HG02571 (cell line): ENCODE data around the gene TXN2.

Experiments used
- ATAC-seq: cut with Tn5 transposase; IDR thresholded peaks from one replicate; pipeline ENCODE4 v1.9.1; 2021; ENCODE audit warnings: mild to moderate bottlenecking, moderate library complexity; ENCODE audit not compliant: unreplicated experiment

The TXN2 gene

DNA sequence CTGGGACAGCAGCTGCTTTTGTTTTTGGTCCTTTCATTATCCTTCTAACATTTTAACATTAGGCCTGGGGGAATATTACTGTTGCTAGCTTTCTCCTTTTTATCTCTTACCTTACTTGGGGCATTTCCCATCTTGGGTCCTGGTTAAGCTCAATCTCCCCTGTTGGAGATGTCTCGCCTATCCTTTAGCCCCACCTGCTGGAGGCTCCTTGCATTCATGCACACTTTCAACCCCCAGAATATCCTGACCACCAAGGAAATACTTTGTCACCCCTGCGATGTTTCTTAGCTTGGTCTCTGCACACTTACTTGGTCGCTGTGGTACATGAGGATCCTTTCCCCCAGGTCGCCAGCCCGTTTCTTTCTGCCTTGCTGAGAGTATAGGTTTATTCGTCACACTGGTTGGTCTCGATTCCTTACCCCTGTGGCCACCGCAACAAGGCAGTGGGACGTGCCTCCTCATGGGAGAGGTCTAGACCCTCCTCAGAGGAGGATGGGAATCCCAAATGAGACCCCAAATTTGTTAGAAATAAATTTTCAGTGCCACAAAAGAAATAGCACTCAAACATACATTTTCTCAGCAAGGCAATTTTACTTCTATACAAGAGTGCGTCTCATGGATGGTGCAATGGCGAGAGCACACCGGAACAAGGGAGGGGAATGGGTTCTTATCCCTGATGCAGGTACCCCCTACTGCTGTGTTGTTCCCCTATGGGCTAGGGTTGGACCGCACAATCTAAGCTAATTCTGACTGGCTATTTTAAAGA lies 5.4 kb upstream of the TXN2 start:
- no peak for ATAC-seq

- no peak for ATAC-seq
Observed at GRCh38 chr22:36480941-36481392, 473 bp downstream of the TXN2 start.

DNA sequence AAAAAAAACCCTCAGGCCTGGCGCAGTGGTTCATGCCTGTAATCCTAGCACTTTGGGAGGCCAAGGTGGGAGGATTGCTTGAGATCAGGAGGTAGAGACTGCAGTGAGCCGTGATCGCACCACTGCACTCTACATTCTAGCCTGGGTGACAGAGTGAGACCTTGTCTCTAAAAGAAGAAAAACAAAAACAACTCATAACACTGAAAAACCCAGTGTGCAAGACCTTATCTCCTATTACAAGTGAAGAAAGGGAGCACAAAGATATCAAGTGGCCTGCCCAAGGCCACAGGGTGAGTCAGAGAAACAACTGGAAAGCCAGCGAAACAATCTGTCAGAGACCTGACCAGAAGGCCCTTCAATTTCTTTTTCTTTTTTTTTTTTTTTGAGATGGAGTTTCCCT lies 2.5 kb downstream of the TXN2 start:
- ATAC-seq, result no peak

DNA sequence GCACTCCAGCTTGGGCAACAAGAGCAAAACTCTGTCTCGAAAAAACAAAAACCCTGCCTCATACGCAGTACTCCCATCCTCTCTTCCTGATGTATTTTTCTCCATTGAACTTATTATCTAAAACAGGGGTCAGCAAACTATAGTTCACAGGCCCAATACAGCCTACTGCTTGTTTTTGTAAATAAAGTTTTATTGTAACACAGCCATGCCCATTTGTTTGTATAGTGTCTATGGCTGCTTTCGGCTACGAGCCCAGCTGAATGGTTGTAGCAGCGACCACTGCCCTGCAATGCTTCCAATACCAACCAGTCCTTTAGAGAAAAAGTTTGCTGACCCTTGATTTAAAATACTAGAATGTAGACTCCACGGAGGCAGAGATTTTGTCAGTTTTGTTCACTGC lies 6.1 kb downstream of the TXN2 start:
- no peak for ATAC-seq

- ATAC-seq, result no peak
Observed at GRCh38 chr22:36472689-36473088, 8.8 kb downstream of the TXN2 start.

DNA sequence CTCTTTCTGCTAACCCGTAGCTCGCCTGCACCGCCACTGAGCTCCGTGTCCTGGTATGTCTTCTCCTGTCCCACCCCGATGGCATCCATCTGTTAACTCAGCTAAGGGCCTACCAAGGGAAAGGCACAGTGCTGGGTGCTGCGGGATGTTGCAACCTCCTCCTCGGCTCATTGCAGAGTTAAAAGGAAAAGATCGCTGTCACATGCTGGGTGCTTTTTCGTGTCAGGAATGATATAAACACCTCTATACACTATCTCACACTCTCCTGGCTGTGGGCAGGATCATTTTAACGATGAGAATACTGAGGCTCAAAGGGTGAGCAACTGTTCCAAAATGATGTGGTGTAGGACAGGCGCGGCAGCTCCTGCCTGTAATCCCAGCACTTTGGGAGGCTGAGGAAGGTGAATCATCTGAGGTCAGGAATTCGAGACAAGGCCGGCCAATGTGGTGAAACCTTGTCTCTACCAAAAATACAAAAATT lies 10.1 kb downstream of the TXN2 start:
- ATAC-seq, result no peak

GRCh38 chr22:36470994-36471331 lies 10.5 kb downstream of the TXN2 start:
- ATAC-seq, result no peak

GRCh38 chr22:36470162-36470993 lies 11.1 kb downstream of the TXN2 start:
- ATAC-seq, result no peak

DNA sequence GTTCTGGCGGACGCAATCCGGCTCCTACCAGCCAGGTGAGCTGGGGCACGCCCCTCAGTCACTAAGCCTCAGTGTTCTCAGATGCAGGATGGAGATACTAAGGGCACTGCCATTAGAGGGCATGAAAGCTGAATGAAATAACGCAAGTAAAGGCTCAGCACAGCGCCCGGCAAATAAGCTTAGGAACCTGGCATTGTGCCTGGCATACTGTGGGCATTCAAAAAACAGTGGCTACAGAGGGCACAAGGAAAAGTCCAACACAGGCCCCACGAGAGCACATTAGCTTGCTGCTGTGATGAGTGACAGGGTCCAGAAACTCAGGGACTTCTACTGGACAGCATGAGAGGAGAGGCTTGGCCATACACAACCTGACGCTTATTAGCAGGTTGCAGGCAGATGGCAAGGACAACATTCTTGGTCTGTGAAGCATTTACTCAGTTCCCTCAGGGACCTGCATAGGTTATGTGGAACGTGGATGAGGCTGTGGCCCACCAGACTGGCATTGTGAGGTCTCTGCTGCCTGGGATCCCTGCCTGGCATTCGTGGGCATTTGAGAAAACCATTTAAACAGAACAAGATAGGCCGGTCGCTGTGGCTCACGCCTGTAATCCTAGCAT lies 12.2 kb downstream of the TXN2 start:
- no peak for ATAC-seq

GRCh38 chr22:36467946-36468345 lies 13.5 kb downstream of the TXN2 start:
- no peak for ATAC-seq

DNA sequence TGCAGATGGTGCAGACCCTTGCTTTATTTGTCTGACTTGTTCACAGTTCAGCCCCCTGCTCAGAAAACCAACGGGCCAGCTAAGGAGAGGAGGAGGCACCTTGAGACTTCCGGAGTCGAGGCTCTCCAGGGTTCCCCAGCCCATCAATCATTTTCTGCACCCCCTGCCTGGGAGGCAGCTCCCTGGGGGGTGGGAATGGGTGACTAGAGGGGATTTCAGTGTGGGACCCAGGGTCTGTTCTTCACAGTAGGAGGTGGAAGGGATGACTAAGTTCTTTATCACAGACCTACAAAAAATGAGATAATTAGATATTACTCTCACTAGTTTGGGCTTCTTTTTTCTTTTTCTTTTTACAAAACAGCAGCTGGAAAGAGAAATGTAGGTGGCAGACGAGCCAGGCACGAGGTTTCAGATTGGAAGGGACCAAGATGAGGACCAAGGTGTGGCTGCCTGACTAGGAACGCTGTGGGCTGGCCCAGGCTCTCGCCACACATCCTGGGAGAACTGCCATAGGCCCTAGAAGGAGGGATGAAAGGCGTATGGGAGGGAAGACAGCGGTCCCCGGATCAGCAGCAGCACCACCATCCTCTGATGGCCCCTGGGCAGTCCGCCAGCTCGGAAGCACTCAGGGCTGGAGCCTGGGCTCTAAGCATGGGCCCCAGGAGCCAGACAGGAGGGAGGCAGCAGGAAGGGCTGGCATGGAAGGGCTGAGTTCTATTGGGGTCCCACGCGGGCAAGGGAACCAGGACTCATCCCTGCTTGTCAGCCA lies 14.2 kb downstream of the TXN2 start:
- ATAC-seq, result no peak

DNA sequence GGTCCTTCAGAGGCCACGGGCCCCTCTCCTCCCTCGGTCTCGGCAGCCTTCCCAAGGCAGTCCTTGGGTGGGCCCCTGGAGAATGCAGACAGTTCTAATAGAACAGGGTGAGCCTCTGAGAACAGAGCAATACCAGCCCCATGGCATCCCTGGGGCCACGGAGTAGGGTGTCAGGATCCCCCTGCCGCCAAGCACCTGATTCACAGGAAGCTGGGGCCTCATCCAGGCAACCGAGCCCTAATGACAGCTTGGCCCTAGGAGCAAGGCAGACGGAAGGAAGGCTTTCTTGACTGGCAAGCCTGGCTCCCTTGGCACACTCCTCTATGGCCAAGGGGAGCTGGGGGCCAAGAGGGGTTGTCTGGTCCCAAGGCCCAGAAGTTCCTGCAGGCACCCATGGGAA lies 15.2 kb downstream of the TXN2 start:
- ATAC-seq, result no peak

DNA sequence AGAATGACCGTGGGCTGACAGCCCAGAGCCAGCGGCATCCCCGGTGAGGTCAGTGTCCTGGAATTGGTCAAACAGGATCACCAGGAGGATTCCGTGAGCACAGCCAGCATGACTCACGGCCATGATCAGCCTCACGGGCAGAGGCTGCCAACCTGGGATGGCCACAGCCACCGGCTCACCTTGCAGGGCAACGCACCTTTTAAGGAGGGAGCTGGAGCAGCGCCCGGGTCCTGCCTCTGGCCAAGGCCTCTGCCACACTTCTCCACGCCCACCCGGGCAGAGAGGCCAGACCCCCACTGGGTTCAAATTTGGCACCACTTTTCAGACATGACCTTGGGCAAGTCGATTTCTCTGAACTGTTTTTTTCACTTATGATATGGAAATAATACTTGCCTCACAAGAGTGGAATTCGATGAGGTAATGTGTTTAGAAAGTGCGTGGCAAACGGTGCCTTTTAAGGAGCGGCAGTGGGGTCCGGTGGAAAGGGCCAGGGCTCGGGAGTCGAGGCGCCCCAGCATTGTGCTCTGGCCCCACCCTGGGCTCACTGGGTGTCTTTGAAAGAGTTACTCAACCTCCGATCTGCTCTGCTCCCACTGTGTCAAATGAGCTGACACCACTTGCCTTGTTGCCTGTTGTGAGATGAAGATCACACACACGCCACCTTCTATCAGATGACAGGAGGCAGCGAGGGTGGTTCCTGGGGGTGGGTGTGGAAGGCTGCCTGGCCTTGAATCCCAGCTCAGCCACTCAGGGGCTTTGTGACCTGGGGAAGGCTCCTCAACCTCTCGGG lies 16.0 kb downstream of the TXN2 start:
- no peak for ATAC-seq

DNA sequence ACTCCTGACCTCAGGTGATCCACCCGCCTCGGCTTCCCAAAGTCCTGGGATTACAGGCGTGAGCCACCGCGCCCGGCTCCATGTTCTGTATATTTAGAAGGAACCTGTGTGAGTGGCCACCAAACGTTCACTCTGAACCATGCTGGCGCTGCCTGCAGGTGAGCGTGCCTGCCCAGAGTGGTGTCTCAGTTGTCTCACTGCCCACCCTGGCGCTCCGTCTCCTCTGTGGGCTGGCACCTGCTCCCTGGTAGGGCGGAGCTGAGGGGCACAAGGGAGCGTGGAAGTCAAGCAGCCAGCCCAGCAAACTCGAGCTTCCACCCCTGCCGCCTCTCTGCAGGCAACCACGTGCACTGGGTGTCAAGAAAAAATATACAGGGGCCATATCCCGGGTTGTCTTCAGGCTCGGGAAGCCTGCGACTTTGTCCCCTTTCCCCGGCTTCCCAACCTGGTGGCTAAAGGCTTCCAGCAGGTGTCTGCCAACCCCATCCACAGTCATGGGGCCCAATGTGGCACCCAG lies 16.7 kb downstream of the TXN2 start:
- ATAC-seq, result no peak

- no peak for ATAC-seq
Observed at GRCh38 chr22:36463783-36464184, 17.7 kb downstream of the TXN2 start.

DNA sequence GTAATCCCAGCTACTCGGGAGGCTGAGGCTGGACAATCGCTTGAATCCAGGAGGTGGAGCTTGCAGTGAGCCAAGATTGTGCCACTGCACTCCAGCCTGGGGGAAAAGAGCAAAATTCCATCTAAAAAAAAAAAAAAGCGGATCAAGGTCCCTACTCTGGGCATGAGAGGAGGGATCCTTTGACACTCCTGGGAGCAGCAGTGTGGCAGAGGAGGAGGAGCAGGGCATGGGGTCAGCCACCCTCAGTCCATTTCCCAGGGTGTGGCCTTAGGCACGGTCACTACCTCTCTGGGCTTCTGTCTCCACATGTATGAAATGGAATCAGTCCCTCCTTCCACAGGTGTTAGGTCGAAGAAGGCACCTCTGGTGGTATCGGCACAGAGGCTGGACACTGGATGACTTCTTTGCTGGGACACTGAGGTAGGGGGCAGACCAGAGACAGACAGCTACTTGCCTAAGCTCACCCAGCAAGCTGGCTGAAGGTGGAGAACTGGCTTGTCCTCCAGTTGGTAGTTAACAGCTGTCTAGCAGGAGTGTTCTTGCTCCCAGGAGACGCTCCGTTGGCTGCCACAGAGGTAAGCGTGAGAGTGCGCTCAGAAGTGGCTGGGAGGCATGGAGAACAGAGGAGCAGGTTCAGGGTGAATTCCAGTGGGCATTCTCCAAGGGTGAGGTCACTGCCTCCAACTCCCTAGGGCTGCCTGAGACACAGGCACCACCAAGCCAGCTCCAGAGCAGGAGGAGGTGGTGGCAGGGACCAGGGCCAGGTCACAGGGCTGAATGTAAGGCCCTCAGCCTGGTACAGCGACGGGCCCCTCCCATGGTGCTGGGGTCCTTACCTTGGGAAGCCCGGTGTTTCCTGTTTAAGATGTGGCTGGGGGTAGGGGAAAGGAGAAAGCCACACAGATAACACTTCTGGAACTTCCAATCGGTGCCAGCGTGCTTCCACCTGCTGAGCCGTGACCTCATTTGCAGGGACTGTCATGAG lies 19.5 kb downstream of the TXN2 start:
- no peak for ATAC-seq

GRCh38 chr22:36460202-36460601 lies 21.2 kb downstream of the TXN2 start:
- no peak for ATAC-seq

DNA sequence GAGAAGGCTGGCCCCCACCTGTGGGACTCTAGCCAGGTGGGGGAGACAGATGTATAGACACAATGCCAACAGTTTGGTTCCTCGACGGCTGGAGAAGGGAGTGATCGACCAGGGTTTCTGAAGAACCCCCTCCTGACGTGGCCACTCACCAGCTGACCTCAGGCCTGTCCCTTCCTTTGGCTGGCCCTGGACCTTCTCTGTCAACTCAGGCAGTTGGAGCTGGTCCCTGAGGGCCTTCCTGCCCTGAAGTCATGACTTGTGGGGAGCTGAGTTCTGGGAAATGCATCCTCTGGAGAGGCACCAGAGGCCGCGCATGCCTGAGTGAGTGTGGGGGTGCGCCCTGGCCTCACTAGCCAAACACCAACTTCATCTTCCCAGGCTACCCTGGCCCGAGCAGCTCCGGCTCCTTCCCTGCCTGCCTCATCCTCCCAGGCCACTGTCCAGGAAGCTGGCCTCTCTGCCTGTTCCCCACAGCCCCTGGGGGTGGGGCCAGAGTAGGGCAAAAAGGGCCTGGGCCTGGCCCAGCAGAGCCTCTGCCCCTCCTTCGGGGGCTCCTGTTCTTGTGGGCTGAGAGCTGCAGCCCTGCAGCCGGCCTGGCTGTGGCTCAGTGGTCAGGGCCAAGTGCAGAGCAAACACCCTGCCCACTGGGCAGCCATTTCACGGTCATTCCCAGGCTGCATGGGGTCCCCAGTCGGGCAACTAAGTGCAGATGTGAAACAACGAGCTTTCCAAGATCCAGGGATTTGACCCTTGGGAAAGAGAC lies 23.6 kb downstream of the TXN2 start:
- ATAC-seq, result no peak
